GM13977 (cell line): Measurements from ENCODE around the gene PLVAP.

Source experiments
- DNase-seq: peaks from one replicate; pipeline ENCODE4 v3.0.0; 2012; ENCODE audit warnings: low spot score
- CTCF ChIP-seq: IDR thresholded peaks from 2 replicates; pipeline ENCODE4 v1.5.1; 2012; ENCODE audit warnings: mild to moderate bottlenecking, control low read depth; ENCODE audit not compliant: insufficient read depth; ENCODE audit errors: extremely low read depth, missing control alignments
- in situ Hi-C: fragments of 300-500 bp; cut with MboI; formaldehyde crosslinking; loops from one replicate; pipeline ENCODE4 v1.12.0; 2022; ENCODE audit warnings: low sequenced_read_pairs, low pct_unique_long_range_greater_than_20kb, mixed read lengths, inconsistent platforms; ENCODE audit not compliant: unreplicated experiment

Gene PLVAP

GRCh38 chr19:17335575-17335974 lies 41.6 kb downstream of the PLVAP start:
- DNase-seq, result no peak
- TF ChIP-seq CTCF, result no peak
- in situ Hi-C loops, result no loop called here

GRCh38 chr19:17334414-17335409 lies 42.4 kb downstream of the PLVAP start, which contains the start of gene ANO8:
ANO8 (minus strand) TSS chr19:17334855; CDS start chr19:17334670, 185 bp downstream.
- no peak for TF ChIP-seq CTCF
- in situ Hi-C loops, result no loop called here
- peak; percentile 96 for DNase-seq

GRCh38 chr19:17333611-17334413 lies 43.3 kb downstream of the PLVAP start:
- TF ChIP-seq CTCF, result no peak
- in situ Hi-C loops, result no loop called here
- peak; percentile 83 for DNase-seq

- DNase-seq, result peak; percentile 56
- TF ChIP-seq CTCF, result no peak
- in situ Hi-C loops, result no loop called here
Measured at GRCh38 chr19:17332677-17333581, 44.2 kb downstream of the PLVAP start.

- TF ChIP-seq CTCF, result no peak
- DNase-seq, result no peak
- in situ Hi-C loops, result no loop called here
Measured at GRCh38 chr19:17332360-17332676, 44.8 kb downstream of the PLVAP start.
